OCI-M2 (cell line): Measurements from ENCODE around the gene KIF13A.
"Not testable (repeated sequence)": the region's sequence is repeated elsewhere in the genome, so short reads cannot be mapped to it uniquely, and the experiment has no call there.

Experiments
- DNase-seq: peaks from one replicate; lab custom pipeline; 2025; ENCODE audit not compliant: unreplicated experiment; lab: John Stamatoyannopoulos, UW

The KIF13A gene

DNA sequence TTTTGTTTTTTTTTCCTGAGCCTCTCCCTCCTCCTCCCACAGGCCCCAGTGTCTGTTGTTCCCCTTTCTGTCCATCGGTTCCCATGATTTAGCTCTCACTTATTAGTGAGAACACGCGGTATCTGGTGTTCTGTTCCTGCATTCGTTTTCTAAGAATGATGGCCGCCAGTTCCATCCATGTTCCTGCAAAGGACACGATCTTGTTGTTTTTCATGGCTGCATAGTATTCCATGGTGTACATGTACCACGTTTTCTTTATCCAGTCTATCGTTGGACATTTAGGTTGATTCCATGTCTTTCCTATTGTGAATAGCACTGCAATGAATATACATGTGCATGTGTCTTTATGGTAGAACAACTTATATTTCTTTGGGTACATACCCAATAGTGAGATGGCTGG is 175.1 kb downstream of the KIF13A start:
- no peak for DNase-seq

DNA sequence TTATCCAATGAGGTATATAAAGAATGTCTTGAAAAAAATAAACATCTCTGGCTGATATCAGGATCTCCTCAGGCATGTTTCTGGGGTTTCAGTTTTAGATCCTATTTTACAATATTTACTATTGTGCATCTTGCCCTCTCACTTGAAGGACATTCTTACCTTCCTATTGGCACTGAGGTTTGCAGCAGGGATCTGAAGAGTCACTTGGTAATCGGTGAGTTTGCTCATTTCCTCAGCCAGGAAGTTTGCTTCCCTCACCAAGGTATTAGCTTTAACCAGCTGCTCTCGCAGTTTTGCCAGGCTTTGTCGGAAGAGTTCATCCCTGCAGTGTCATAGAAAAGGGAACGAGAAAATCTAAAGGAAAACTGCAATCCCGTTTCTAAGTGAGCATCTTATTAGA is 178.8 kb downstream of the KIF13A start:
- no peak for DNase-seq

DNA sequence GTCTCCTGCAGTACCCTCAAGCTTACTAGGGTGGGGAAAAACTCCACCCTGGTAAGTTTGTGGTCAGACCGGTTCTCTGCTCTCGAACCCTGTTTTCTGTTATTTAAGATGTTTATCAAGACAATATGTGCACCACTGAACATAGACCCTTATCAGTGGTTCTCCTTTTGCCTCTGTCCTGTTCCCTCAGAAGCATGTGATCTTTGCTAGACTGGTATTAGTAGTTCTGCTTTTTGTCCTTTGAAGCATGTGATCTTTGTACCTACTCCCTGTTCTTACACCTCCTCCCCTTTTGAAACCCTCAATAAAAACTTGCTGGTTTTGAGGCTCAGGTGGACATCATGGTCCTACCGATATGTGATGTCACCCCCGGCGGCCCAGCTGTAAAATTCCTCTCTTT is 180.0 kb downstream of the KIF13A start:
- DNase-seq, result not testable (repeated sequence)

DNA sequence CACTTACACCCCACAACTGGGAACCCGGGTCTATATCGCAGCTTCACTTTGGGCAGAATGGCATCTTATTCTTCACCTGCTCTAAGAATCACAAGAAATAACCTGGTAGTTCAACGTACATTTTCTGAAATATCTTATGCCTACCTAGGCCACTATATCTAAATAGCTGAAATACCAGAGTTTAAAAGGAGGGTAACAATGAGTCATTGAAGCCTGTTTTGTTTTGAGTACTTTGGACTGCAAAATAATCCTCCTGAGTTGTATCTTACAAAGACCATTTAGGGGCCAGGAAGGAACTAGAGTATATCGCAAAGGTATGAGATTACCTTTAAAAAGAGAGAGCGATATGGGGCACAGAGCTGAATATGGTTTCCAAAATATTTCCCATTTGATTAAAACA is 184.0 kb downstream of the KIF13A start:
- no peak for DNase-seq

DNA sequence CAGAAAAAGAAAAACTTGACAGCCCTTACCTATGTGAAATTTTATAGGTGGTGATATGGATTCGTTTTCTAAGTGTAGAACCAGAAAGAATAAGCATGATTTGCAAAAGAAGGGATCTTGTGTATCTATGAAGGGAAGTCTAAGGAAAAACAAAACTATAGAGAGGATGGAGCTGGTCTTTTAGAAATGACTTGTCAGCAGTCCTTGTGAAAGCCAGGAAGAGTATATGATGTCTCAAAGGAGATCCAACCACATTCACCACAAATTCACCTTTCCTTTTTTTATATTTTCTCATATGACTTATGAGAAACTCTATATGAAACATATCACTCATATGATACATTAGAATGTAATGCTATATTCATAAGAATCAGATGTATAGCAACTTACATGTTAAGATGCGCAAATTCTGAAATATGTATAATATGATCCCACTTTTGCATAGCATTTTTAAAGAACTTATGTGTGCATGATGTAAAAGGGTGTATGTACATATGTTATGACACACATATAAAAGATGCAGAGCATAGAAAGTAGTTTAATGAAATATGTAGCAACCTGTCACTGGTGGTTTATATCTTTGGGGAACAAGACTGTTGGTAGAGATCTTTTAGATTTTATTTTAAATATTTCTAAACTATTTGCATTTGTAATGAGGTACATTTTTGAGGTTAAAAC is 188.8 kb downstream of the KIF13A start:
- DNase-seq, result no peak

DNA sequence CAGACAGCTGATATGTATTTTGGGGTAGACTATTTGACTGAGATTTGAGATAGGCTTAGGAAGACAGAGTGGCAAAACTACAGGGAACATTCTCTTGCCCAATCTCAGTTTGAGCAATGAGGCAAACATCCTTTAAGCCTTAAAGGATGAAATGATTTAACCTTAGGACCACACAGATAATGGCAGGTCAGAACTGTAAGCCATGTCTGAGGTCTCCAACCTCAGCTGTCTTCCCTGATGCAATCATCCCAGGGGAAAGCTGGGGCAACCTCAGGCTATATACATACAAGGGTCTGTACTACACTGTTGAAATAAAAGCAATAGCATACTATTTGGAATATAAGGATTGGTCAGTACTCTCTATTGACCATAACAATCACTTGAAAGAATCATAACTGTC is 196.9 kb downstream of the KIF13A start:
- DNase-seq, result no peak

DNA sequence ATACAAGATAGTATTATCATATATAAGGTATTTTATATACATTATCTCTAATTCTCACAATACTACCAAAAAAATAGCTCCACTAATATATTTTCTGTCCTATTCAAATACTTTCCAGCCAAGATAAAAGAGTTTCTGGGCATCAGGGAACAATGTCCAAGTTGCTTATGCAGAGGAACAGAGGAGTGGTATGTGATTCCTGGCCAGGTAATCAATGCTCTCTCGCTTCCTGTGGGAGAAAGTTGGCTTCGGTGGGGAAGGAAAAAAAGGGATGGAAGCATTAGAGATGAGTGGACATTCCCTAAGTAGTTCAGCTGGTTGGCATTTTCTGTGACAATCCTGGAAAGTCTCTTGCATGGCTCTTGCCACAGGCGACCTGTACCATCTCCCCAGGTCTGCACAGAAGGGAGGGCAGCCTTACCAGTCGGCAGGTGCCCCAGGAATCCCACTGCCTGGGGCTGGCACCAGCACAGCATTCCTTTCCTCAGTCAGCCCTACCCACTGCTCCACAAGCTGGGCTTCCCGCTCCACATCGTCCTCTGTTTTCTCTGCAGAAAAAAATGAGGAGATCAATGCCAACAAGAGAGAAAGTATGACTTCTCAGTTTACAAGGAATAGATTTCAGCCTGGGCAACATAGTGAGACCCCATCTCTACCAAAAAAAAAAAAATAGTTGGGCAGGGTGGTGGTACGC is 202.2 kb downstream of the KIF13A start:
- DNase-seq, result no peak

DNA sequence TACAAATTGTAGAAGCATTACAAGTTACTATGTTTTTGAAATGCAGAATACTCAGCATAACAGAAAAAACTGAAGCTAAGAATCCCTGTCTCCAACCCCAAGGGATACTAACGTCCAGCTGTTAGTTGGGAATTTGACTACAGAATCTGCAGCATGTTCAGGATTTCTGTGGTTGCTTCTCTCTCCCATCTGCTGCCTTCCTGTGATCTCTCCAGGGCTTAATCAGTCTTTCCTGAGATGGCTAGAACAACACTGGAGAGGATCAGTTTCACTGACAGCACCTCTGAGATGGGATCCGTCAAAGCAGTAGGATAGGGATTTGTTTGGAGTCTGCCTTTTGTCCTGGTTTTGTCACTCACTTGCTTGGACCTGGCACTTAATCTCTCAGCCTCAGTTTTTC is 207.4 kb downstream of the KIF13A start:
- DNase-seq, result no peak

DNA sequence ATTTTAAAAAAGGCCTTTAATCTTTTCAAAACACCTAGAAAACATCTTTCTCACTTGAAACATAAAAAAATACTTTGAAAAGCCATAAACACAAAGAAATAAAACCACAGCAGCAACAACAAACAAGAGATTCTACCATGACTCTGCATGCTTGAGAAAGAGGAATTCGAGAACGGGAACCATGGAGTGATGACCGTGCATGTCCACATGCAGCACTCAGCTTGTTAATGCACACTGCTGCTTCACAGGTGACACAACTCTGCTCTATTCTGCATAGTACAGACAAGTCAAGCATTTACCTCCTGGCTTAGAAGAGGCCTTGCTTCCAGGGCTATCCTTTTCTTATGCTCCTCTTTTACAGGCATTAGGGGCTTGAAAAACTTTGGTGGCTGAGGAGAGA is 215.8 kb downstream of the KIF13A start:
- DNase-seq, result no peak

DNA sequence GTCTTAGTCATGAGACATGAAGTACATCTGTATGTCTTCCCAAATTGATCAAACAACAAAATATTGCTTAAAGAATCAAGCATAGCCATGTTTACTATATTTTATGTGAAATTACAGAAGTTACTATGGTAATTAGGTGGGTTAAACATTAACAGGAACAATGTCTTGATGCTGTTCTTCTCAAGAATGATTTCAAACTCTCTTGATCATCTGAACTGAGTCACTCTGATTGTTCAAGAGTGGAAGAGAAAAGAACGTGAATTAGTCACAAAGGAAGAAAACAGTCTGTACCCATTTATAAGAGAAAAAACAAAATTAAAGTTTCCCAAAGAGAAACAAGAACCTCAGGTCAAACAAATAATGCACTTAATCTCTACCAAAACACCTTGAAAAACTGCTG is 218.6 kb downstream of the KIF13A start:
- DNase-seq, result no peak

DNA sequence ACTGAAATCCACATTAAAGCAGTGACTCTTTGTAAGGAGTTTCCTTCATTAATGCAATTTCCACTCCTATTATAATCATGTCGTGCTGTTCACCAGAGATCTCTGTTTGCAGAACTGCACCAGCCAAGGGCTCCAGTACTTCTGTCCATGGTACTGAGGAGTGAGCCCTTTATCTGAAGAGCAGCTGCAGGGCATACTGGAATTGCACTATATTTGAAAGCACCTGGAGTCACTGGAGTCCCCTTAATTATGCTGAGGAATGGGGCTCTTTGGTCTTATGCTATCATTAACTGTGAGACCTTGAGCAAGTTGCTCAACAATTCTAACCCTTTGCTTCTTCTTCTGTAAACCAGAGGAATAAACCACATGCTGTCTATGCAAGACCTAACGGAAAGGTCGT is 219.0 kb downstream of the KIF13A start:
- DNase-seq, result no peak

DNA sequence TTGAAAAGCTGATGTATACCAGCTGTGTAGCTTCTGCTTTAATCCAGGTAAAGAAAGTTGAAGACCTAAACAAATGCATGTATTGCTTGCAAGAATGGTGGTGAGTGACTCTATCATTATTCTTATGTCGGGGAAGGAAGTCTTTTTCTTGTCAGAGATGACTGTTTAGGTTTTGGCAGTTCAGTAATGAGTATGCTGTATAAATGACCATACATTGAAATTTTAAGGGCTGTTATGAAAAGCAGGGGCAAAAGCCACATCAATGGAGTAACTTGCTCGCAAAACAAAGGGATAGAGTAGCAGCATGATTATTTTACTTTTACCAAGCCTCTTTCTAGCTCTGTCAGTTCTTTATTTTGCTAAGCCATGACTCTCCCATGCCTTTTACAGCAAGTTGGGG is 224.8 kb downstream of the KIF13A start:
- DNase-seq, result no peak

DNA sequence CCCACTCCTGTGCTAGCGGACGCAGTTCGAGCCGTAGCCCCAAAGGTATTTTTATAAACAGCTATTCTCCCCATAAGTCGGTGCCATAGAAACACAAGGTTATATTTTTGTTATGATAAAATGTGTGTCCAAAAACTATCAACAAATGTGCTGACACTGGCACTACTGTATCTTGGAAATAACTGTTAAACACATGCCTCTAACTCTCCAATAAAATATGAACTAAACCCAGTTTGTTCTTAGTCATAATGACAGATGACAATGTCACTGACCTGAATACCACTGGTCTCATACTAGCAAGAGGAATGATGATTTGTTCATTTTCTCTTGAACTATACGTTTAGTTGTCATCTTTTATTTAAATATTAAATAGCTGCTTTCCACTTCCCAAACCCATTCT is 229.3 kb downstream of the KIF13A start:
- DNase-seq, result no peak

DNA sequence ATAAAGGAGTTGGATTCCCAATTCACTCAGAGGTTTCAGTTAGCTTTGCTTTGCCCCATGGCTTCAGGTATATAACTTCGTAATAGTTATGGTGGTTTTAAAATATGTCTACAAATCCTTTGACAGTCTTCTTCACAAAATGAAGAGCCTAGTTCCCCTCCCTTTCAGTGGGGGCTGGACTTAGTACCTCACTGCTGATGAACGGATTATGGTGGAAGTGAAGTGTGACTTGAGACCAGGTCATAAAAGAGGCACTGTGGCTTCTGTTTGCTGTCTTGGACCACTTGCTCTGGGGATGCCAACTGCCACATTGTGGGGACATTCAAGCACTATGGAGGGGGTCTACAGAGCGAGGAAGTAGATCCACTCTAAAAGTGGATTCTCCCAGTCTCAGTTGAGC is 233.2 kb downstream of the KIF13A start:
- DNase-seq, result no peak

DNA sequence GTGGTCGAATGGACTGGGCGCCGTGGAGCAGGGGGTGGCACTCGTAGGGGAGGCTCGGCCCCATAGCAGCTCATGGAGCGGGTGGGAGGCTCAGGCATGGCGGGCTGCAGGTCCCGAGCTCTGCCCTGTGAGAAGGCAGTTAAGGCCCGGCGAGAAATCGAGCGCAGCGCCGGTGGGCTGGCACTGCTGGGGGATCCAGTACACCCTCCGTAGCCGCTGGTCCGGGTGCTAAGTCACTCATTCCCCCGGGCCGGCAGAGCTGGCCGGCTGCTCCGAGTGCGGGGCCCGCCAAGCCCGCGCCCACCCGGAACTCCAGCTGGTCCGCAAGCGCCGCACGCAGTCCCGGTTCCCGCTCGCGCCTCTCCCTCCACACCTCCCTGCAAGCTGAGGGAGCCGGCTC is 242.1 kb downstream of the KIF13A start:
- not testable (repeated sequence) for DNase-seq

DNA sequence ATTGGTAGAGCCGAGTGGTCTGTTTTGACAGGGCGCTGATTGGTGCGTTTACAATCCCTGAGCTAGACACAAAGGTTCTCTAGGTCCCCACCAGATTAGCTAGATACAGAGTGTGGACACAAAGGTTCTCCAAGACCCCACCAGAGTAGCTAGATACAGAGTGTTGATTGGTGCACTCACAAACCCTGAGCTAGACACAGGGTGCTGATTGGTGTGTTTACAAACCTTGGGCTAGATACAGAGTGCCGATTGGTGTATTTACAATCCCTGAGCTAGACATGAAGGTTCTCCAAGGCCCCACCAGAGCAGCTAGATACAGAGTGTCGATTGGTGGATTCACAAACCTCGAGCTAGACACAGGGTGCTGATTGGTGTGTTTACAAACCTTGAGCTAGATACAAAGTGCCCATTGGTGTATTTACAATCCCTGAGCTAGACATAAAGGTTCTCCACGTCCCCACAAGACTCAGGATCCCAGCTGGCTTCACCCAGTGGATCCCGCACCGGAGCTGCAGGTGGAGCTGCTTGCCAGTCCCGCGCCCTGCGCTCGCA is 242.6 kb downstream of the KIF13A start:
- not testable (repeated sequence) for DNase-seq

DNA sequence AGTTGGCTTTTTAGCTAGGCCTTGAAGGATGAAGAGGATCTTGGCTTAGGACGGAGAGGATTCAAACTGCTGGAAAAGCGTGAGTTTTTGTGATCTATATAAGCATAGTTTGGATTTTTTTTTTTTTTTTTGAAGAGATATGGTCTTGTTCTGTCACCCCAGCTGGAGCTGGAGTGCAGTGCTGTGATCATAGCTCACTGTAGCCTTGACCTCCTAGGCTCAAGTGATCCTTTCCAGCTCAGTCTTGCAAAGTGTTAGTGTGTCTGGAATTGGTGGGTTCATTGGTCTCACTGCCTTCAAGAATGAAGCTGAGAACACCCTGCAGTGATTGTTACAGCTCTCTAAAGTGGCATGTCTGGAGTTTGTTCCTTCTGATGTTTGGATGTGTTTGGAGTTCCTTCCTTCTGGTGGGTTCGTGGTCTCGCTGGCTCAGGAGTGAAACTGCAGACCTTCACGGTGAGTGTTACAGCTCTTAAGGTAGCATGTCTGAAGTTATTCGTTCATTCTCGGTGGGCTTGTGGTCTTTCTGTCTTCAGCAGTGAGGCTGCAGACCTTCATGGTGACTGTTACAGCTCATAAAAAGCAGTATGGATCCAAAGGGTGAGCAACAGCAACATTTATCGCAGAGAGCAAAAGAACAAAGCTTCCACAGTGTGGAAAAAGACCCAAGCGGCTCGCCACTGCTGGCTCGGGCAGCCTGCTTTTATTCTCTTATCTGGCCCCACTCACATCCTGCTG is 243.2 kb downstream of the KIF13A start:
- no peak for DNase-seq

DNA sequence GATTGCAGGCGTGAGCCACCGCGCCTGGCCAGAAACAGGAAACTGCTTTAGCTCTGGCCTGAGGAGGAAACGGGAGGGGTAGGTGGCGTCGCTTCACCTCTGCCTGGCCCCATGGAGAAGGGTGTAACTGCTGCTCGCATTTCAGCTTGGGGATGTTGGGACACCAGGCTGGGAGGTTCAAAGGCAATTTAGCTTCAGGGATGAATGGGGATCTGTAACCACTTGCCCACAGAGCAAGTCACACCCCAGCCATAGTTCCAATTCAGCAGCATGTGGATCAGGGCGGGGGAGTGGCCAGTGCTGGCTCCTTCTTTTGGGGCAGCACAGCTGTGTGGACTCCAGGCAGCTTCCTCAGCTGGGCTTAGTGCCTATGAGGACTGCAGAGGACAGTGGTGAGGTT is 245.9 kb downstream of the KIF13A start:
- no peak for DNase-seq

DNA sequence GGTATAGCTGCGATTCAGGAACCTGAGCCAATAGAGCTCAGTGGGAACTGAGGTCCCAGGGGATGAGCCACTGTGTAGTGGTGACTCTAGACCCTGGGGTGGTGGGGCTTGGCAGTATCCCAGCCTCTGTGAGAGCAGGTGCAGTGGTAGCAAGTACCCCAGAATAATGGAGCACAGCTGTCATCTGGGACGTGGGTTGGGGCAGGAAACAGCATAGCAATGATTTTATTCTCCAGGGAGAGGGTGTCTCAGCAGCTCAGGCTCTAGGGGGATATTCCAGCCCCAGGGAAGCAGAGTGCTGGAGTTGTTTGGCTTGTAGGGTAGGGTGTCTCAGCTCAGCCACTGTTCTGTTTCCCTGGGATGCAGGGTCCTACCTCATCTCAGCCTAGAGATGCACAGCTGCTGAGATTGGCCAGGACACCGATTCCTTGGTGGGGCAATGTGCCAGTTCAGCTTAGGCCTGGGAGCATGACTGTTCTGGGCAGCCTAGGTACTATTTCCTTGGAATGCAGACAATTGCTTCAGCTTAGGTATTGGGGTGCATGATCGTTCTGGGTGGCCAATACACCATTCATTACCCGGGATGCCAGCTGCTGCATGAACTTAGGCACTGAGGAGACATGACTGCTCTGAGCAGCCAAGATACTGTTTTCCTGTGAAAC is 246.7 kb downstream of the KIF13A start:
- DNase-seq, result no peak

DNA sequence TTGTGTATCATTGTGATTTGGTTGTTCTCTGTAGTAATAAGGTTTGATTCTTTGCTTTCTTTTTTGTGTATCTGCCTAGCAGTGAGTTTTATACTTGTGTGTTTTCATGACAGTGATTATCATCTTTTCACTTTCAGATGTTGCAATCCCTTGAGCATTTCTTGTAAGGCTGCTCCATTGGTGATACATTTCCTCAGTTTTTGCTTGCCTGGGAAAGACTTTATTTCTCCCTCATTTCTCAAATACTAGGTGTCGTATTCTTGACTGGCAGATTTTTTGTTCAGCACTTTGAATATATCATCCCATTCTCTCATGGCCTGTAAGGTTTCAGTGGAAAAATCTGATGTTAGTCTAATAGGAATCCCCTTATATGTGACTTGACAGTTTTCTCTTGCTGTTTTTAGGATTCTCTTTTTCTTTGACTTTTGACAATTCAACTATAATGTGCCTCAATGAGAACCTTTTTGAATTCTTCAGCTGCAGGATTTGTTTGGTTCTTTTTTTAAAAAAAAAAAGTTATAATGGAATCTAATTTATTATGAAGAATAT is 249.7 kb downstream of the KIF13A start:
- DNase-seq, result no peak

DNA sequence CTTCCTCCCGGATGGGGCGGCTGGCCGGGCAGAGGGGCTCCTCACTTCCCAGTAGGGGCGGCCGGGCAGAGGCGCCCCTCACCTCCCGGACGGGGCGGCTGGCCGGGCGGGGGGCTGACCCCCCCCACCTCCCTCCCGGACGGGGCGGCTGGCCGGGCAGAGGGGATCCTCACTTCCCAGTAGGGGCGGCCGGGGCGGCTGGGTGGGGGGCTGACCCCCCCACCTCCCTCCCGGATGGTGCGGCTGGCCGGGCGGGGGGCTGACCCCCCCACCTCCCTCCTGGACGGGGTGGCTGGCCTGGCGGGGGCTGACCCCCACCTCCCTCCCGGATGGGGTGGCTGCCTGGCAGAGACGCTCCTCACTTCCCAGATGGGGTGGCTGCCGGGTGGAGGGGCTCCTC is 252.1 kb downstream of the KIF13A start:
- not testable (repeated sequence) for DNase-seq
